Measurements from ENCODE around the gene GPS2. TPM values are rescaled to one million over a fixed set of nuclear protein-coding genes. Genes with fewer than 3 reads are reported as not detected.
A peak's percentile ranks its signal among the peaks of the same experiment; 100 is the strongest.
"Not testable (repeated sequence)": the region's sequence is repeated elsewhere in the genome, so short reads cannot be mapped to it uniquely, and the experiment has no call there.

GPS2 gene
- total RNA-seq, 1 experiment from 2014 or later, result 62.6 TPM

DNA sequence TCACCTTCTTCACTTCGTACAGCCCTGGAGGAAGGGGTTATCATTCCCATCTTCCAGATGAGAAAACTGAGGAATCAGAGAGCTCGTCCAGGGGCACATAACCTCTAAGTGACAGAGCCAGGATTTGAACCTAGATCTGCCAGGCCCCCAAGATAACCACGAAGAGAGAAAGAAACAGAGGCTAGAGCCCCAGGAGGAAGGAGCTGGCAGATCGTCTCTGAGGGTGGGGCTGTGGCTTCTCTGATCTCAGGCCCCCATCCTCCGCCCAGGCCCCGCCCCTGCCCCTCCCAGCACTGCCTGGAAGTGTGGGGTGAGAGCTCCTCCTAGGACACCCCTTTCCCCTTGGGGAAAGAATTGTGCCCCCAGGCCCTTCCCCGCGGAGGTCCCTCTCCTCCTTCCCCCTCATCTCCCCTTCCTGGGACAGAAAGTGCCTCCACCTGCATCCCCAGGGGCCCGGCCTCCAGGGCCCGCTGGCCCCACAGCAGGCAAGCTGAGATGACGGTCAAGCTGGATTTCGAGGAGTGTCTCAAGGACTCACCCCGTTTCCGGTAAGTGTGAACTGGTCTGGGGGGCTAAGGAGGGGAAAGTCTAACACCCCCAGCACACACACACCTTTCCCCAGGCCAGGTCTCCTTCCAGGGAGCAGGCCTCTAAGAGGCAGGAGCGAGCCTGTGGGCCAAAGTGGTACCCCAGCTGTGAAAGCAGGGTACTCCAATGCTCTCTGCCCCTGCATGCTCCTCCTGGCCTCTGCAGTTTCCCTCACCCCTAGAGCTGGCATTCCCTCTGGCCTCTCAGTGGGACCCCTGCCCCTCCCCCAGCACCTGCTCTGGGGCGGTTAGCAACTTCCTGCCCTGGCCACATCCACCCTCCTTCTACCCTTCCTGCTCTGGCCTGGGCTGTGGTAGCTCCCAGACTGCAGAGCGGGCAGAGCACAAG, 21.3 kb upstream of the GPS2 start, which contains the start of gene ACAP1:
Gene ACAP1, plus strand, starts transcription at position 290 of the 936 bp plus-strand sequence. Its CDS starts 206 bp downstream, at position 496.
- no peak within 1 kb of the TSS for H2BK12ac ChIP-seq (ENCODE audit: insufficient read length, low read depth, low read length)
- H2BK20ac ChIP-seq (ENCODE audit: low read depth, low read length, poor library complexity, severe bottlenecking), result no peak within 1 kb of the TSS
- H3K9ac ChIP-seq (ENCODE audit: extremely low read depth, insufficient read length, low read length), result no peak within 1 kb of the TSS
- peak within 1 kb of the TSS; percentile 47; the same call in 1 of the 2 replicates for H3K14ac ChIP-seq (ENCODE audit: insufficient read depth, low read length)
- H2BK120ac ChIP-seq (ENCODE audit: low read depth, low read length, poor library complexity, severe bottlenecking), result no peak within 1 kb of the TSS
- peaks cover 4% of the 10 kb centered on the region; the same call in 1 of the 2 replicates for H3K4me1 ChIP-seq (ENCODE audit: insufficient read depth, low read length)
- H3K9me3 ChIP-seq (ENCODE audit: control insufficient read depth, low read depth, low read length), result no peaks in the 10 kb centered on the region
- Mint-ChIP-seq H3K9me3 (no peaks in the 10 kb centered on the region), H3K4me1 (peaks cover 20 to 34% of the 10 kb centered on the region in 2 experiments), H3K4me3 (peak within 1 kb of the TSS; percentile 23 to 70), H3K27me3 (ENCODE audit: low read depth) (no peaks in the 10 kb centered on the region; the same call in 1 of the 2 replicates), H3K36me3 (ENCODE audit: insufficient read depth in 1 of 3, low read depth in 3 of 3) (no peaks in the 10 kb centered on the region; a peak in 1 of 7 replicates), H3K27ac (peak within 1 kb of the TSS; percentile 34 to 89 (median 89))
- no peaks in the 10 kb centered on the region for H4K20me1 ChIP-seq (ENCODE audit: control insufficient read depth, insufficient read depth, insufficient read length)
- H3T11ph ChIP-seq (ENCODE audit: low read length), result no peak within 1 kb of the TSS
- no peak within 1 kb of the TSS for H2BK5ac ChIP-seq (ENCODE audit: insufficient read length, low read length)
- H3K27ac ChIP-seq (ENCODE audit: insufficient read length, low read depth, low read length), result no peak within 1 kb of the TSS
- H4K8ac ChIP-seq (replicated peaks; ENCODE audit: insufficient read length, low read depth, low read length), result no peak within 1 kb of the TSS
- H4K5ac ChIP-seq (ENCODE audit: insufficient read length, low read depth, low read length), result no peak within 1 kb of the TSS
- no peak within 1 kb of the TSS for H3K23ac ChIP-seq (ENCODE audit: insufficient read length, low read depth, low read length)
- H4K91ac ChIP-seq (ENCODE audit: insufficient read length, low read depth, low read length), result no peak within 1 kb of the TSS
- H3K79me2 ChIP-seq (ENCODE audit: insufficient read depth, low read length), result no peaks in the 10 kb centered on the region
- no CpG with 5 or more reads among the region's 17 CpGs for WGBS (ENCODE audit: extremely low coverage, insufficient read length, low lambda C conversion rate)
- H2BK15ac ChIP-seq (ENCODE audit: low read depth, low read length), result no peak within 1 kb of the TSS; the same call in 1 of the 2 replicates
- H3K4me2 ChIP-seq (ENCODE audit: insufficient read depth, insufficient read length, low read length), result peak within 1 kb of the TSS; percentile 25
- no peak within 1 kb of the TSS for H2AFZ ChIP-seq (ENCODE audit: low read length)
- H3K56ac ChIP-seq (ENCODE audit: insufficient read length, low read depth, low read length), result no peak within 1 kb of the TSS
- H3K23me2 ChIP-seq (ENCODE audit: insufficient read length, low read depth, low read length, poor library complexity, severe bottlenecking), result no peaks in the 10 kb centered on the region
- no peak within 1 kb of the TSS for H2AK5ac ChIP-seq (ENCODE audit: insufficient read length, low read length)
- no peaks in the 10 kb centered on the region for H3K79me1 ChIP-seq (ENCODE audit: insufficient read depth, low read depth, low read length, poor library complexity, severe bottlenecking)
- H3K27me3 ChIP-seq (ENCODE audit: insufficient read depth, low read length), result no peaks in the 10 kb centered on the region
- H3K4ac ChIP-seq (ENCODE audit: low read depth, low read length), result no peak within 1 kb of the TSS
- TF ChIP-seq CTCF (conservative IDR thresholded peaks at IDR 0.05), result no peak
- peak within 1 kb of the TSS; percentile 6 for H3K18ac ChIP-seq (ENCODE audit: insufficient read length, low read depth, low read length)
- DNase-seq, result peak; percentile 94

DNA sequence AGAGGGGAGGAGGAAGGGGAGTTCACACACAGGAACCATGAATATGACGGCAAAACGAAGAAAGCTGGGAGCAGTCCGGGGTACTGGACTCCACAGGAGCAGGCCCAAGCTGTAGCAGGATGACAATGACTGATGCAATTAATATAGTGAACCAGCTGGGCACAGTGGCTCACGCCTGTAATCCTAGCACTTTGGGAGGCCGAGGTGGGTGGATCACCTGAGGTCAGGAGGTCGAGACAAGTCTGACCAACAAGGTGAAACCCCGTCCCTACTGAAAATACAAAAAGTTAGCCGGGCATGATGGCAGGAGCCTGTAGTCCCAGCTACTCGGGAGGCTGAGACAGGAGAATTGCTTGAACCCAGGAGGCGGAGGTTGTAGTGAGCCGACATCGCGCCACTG, 20.6 kb upstream of the GPS2 start:
- H3K56ac ChIP-seq (ENCODE audit: insufficient read length, low read depth, low read length); DNase-seq; H3K27ac ChIP-seq (ENCODE audit: insufficient read length, low read depth, low read length); H3K14ac ChIP-seq (ENCODE audit: insufficient read depth, low read length); H4K91ac ChIP-seq (ENCODE audit: insufficient read length, low read depth, low read length); H3K4me1 ChIP-seq (ENCODE audit: insufficient read depth, low read length); H3K79me2 ChIP-seq (ENCODE audit: insufficient read depth, low read length); H3T11ph ChIP-seq (ENCODE audit: low read length); H4K20me1 ChIP-seq (ENCODE audit: control insufficient read depth, insufficient read depth, insufficient read length); H2AFZ ChIP-seq (ENCODE audit: low read length); H3K27me3 Mint-ChIP-seq (ENCODE audit: low read depth); H3K9ac ChIP-seq (ENCODE audit: extremely low read depth, insufficient read length, low read length); H3K4ac ChIP-seq (ENCODE audit: low read depth, low read length); H3K4me2 ChIP-seq (ENCODE audit: insufficient read depth, insufficient read length, low read length); H2BK20ac ChIP-seq (ENCODE audit: low read depth, low read length, poor library complexity, severe bottlenecking); H3K79me1 ChIP-seq (ENCODE audit: insufficient read depth, low read depth, low read length, poor library complexity, severe bottlenecking); H3K23me2 ChIP-seq (ENCODE audit: insufficient read length, low read depth, low read length, poor library complexity, severe bottlenecking); H3K36me3 Mint-ChIP-seq (ENCODE audit: insufficient read depth in 1 of 3, low read depth in 3 of 3); H2AK5ac ChIP-seq (ENCODE audit: insufficient read length, low read length); H3K9me3 ChIP-seq (ENCODE audit: control insufficient read depth, low read depth, low read length); H4K5ac ChIP-seq (ENCODE audit: insufficient read length, low read depth, low read length); H4K8ac ChIP-seq (replicated peaks; ENCODE audit: insufficient read length, low read depth, low read length); H2BK120ac ChIP-seq (ENCODE audit: low read depth, low read length, poor library complexity, severe bottlenecking); H3K18ac ChIP-seq (ENCODE audit: insufficient read length, low read depth, low read length); H2BK12ac ChIP-seq (ENCODE audit: insufficient read length, low read depth, low read length); H2BK5ac ChIP-seq (ENCODE audit: insufficient read length, low read length); H2BK15ac ChIP-seq (ENCODE audit: low read depth, low read length); H3K27me3 ChIP-seq (ENCODE audit: insufficient read depth, low read length); H3K9me3 Mint-ChIP-seq; H3K23ac ChIP-seq (ENCODE audit: insufficient read length, low read depth, low read length): not testable (repeated sequence)
- WGBS (ENCODE audit: extremely low coverage, insufficient read length, low lambda C conversion rate), result no CpG with 5 or more reads among the region's 13 CpGs
- Mint-ChIP-seq H3K27ac (peak overlapping the region in 1 of 3 experiments; percentile 71; a peak in 1 of 7 replicates), H3K4me3 (peak overlapping the region in 1 of 2 experiments; percentile 70; a peak in 3 of 5 replicates), H3K4me1 (peaks cover 22 to 36% of the 10 kb centered on the region in 2 experiments)

Measured in H9 (cell line).